GM12872 (cell line): ENCODE measurements around the gene SCTR.

Experiments used
- CTCF ChIP-seq: IDR thresholded peaks from 3 replicates; pipeline ENCODE4 v1.5.1; 2011; ENCODE audit warnings: low read depth, mild to moderate bottlenecking, low read length, moderate library complexity; ENCODE audit not compliant: insufficient read depth

The SCTR gene

GRCh38 chr2:119432851-119433522 is 91.3 kb downstream of the SCTR start:
- no peak for TF ChIP-seq CTCF

GRCh38 chr2:119431976-119432850 is 92.1 kb downstream of the SCTR start:
- TF ChIP-seq CTCF = no peak

- no peak for TF ChIP-seq CTCF
These were observed 92.9 kb downstream of the SCTR start, which contains the start of gene TMEM37 for GRCh38 chr2:119431155-119431975. TSS of gene TMEM37 (plus strand) at chr2:119431854. CDS start at chr2:119431904, 50 bp downstream.

- no peak for TF ChIP-seq CTCF
These were observed 94.2 kb downstream of the SCTR start for GRCh38 chr2:119430023-119430498.

- no peak for TF ChIP-seq CTCF
These were observed 94.9 kb downstream of the SCTR start for GRCh38 chr2:119429225-119429981.

- TF ChIP-seq CTCF = no peak
These were observed 95.6 kb downstream of the SCTR start for GRCh38 chr2:119428488-119429224.
